Stimulated activated naive CD8-positive, alpha-beta T cell treated with anti-CD3 and anti-CD28 coated beads, Interleukin-15, amount 100 ng/mL, for 72 hours (primary cell): Measurements from ENCODE around the gene ADRA2C.

Experiments used
- ATAC-seq: fragments of 150-1000 bp; cut with Tn5 transposase; 2 replicates; pipeline ENCODE4 v1.10.0; 2021; ENCODE audit warnings: mild to moderate bottlenecking, moderate library complexity
- DNase-seq, 2 donors: peaks; one replicate each; pipeline ENCODE4 v3.0.0; 2021 to 2022
- H3K27ac Mint-ChIP-seq, 2 donors: one replicate each; pipeline ENCODE4 v1.8.0; 2022; ENCODE audit warnings: mild to moderate bottlenecking in 2 of 2, mixed read lengths in 2 of 2, moderate library complexity in 2 of 2
- H3K27me3 Mint-ChIP-seq: one replicate; pipeline ENCODE4 v1.8.0; 2022; ENCODE audit warnings: mixed read lengths
- H3K4me1 Mint-ChIP-seq: one replicate; pipeline ENCODE4 v1.8.0; 2022; ENCODE audit warnings: mild to moderate bottlenecking, mixed read lengths
- H3K4me3 Mint-ChIP-seq, 2 donors: one replicate each; pipeline ENCODE4 v1.8.0; 2022; ENCODE audit warnings: mild to moderate bottlenecking in 2 of 2, mixed read lengths in 2 of 2, moderate library complexity in 1 of 2
- H3K9me3 Mint-ChIP-seq, 2 donors: one replicate each; pipeline ENCODE4 v1.8.0; 2022; ENCODE audit warnings: mixed read lengths in 2 of 2

Gene ADRA2C

GRCh38 chr4:3765271-3766035 lies 732 bp upstream of the ADRA2C start:
- H3K4me1 Mint-ChIP-seq, result peaks cover 14% of the 10 kb centered on the region
- ATAC-seq (peak; percentile 51), DNase-seq (peak in 1 of 2 donors; percentile 17)
- H3K27me3 Mint-ChIP-seq, result peaks cover 60% of the 10 kb centered on the region
- H3K27ac Mint-ChIP-seq, result no peak overlapping the region
- no peak overlapping the region for H3K4me3 Mint-ChIP-seq
- no peaks in the 10 kb centered on the region for H3K9me3 Mint-ChIP-seq

GRCh38 chr4:3766785-3767569 lies 792 bp downstream of the ADRA2C start:
- DNase-seq (peak; percentile 21 to 23), ATAC-seq (no peak)
- Mint-ChIP-seq H3K27ac (no peak overlapping the region), H3K27me3 (peaks cover 75% of the 10 kb centered on the region), H3K4me3 (peak overlapping the region; percentile 55 to 73), H3K9me3 (no peaks in the 10 kb centered on the region), H3K4me1 (peaks cover 14% of the 10 kb centered on the region)

GRCh38 chr4:3767570-3768288 lies 1.5 kb downstream of the ADRA2C start:
- DNase-seq (no peak), ATAC-seq (no peak)
- H3K4me3 Mint-ChIP-seq, result peak overlapping the region; percentile 68 to 71
- peaks cover 14% of the 10 kb centered on the region for H3K4me1 Mint-ChIP-seq
- H3K27me3 Mint-ChIP-seq, result peaks cover 75% of the 10 kb centered on the region
- no peak overlapping the region for H3K27ac Mint-ChIP-seq
- no peaks in the 10 kb centered on the region for H3K9me3 Mint-ChIP-seq

DNA sequence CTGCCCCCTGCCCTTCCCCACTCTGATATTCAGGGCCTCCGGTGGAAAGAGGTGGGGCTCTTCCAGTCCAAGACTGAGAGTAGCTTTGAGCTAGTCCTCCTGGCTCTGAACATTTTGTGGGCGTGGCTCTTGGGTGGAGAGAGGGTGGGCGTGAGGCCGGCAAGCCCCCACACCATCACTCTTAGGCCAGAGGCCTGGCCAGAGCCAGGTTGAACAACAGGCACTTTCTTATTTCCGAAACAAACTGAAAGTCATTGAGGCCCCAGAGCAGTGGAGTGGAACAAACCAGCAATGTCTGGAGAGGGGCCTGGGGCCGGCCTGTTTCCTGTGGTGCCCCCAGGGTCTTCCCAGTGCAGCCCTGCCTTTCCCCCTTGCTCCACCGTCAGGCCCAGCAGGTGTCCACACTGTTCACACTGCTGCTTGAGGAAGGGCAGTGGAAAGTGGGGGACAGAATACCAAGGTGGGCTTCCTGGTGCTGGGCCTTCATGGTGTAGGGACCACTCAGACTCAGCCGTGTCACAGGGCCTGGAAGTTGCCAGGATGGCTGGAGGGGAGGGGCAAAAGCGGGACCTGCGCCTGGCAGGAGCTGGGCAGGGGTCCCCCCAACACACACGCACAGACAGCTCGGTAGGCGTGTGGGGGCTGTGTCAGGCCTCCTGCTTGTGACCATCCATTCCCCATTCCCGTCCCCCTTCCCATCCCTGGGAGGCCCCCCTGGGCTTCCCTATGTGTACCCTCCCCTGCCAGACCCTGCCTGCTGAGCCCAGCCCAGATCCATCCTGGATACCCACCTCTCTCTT lies 2.9 kb downstream of the ADRA2C start:
- ATAC-seq, result no peak
- Mint-ChIP-seq H3K4me3 (no peak overlapping the region), H3K4me1 (peaks cover 8% of the 10 kb centered on the region), H3K9me3 (no peaks in the 10 kb centered on the region), H3K27ac (no peak overlapping the region), H3K27me3 (peaks cover 62% of the 10 kb centered on the region)
- DNase-seq, result no peak

GRCh38 chr4:3769642-3770184 lies 3.5 kb downstream of the ADRA2C start:
- Mint-ChIP-seq H3K4me1 (peaks cover 8% of the 10 kb centered on the region), H3K27me3 (peaks cover 55% of the 10 kb centered on the region), H3K4me3 (no peak overlapping the region), H3K27ac (no peak overlapping the region), H3K9me3 (no peaks in the 10 kb centered on the region)
- DNase-seq (no peak), ATAC-seq (no peak)

DNA sequence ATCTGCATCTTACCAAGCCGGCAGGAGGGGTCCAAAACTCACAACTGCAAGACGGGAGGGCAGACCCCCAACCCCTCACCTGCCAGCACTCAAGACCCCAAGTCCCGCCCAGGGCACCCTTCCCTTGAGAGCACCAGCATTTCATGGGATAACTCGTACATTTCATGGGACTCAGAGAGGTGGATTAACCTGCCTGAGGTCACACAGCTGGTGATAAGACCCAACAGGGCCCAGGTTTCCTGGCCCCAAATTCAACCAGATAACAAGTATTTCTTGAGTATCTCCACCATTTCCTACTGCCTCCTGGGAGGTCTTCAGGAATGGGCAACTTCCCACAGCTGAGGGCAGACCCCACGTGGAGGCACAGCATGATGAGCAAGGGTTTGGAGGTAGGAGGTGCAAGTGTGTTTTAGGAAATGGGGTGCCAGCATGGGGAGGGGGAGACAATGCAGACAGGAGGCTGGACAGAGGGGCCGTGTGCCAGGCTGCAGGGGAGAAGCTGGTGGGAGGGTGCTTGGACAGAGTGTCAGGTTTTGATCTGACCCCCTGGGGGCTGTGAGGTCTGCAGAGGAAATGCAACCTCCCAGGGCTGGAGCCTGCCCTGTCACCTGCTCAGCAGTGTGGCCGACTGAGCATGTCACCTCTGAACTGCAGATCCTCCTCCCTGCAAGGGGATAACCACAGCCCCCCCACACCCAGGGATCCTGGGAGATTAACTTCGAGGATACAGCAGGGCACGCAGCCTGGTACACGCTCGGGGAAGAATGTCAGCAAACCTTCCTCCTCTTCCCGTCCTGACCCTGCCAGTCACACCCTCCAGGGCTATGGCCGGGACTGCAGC lies 4.4 kb downstream of the ADRA2C start:
- Mint-ChIP-seq H3K4me1 (peaks cover 8% of the 10 kb centered on the region), H3K27me3 (peaks cover 53% of the 10 kb centered on the region), H3K4me3 (no peak overlapping the region), H3K9me3 (no peaks in the 10 kb centered on the region), H3K27ac (no peak overlapping the region)
- ATAC-seq, result no peak
- DNase-seq, result no peak

DNA sequence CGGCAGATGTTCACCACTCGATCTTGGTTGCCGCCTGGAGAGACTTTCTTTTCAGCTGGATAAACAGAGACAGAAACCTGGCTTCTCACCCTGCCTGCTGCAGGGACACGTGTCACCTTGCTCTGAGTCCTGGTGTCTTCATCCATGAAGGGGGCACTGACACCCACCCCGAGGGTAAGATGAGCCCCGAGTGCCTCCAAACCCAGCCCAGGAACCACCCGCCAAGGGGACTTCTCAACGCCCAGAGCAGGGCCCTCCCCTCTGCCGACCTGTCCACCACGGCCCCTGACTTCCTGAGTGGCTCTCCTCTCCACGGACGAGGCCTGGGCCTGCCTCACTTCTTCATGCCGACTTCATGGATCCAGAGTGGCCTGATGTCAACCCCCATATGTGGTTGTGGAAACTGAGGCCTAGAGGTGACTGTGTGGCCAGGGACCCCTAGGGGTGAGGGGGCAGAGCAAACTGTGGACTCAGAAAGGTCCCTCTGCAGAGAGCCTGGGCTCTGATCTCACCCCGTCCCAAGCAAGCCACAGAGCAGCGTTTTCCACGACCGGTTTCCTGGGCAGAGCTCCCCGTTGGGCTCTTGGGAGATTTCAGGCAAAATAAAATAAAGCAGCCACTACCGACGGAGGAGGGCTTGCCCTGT lies 5.1 kb downstream of the ADRA2C start:
- DNase-seq (no peak), ATAC-seq (no peak)
- Mint-ChIP-seq H3K27ac (no peak overlapping the region), H3K4me1 (peaks cover 8% of the 10 kb centered on the region), H3K27me3 (peaks cover 53% of the 10 kb centered on the region), H3K9me3 (no peaks in the 10 kb centered on the region), H3K4me3 (no peak overlapping the region)

DNA sequence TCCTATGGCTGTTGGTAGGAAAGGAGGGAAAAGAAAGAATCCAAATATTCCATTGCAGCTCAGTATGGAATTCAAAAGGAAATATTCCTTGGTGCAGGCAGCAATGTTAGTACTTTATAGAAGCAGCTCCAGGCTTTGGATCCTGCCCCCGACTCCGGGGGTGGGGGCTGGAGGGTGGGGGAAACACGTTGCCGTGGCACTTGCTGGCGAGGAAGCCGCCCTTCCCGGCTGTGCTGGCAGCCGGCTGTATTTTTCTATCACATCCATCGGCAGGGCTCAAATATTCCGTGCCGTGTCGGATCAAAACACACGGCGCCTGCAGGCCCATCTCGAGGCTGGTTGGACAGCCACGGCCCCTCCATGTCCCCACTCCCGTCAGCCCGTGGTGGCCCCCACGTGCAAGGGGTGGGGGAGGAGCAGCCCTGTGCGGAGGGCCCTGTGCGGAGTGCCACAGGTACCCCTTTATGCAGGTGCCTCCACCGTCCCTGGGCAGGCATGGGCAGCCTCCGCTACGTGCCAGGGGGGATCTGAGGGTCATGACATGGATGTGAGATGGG lies 5.8 kb downstream of the ADRA2C start:
- peaks cover 46% of the 10 kb centered on the region for H3K27me3 Mint-ChIP-seq
- no peak overlapping the region for H3K27ac Mint-ChIP-seq
- H3K4me1 Mint-ChIP-seq, result peaks cover 4% of the 10 kb centered on the region
- peak; percentile 33 for ATAC-seq
- H3K9me3 Mint-ChIP-seq, result no peaks in the 10 kb centered on the region
- no peak overlapping the region for H3K4me3 Mint-ChIP-seq
- no peak for DNase-seq

- Mint-ChIP-seq H3K4me3 (no peak overlapping the region), H3K4me1 (peaks cover 3% of the 10 kb centered on the region), H3K9me3 (no peaks in the 10 kb centered on the region), H3K27me3 (peaks cover 40% of the 10 kb centered on the region), H3K27ac (no peak overlapping the region)
- DNase-seq (no peak), ATAC-seq (no peak)
Measured at GRCh38 chr4:3772632-3773031, 6.4 kb downstream of the ADRA2C start.

- H3K27me3 Mint-ChIP-seq, result peaks cover 30% of the 10 kb centered on the region
- H3K9me3 Mint-ChIP-seq, result no peaks in the 10 kb centered on the region
- ATAC-seq, result peak; percentile 22
- no peak for DNase-seq
- H3K4me3 Mint-ChIP-seq, result no peak overlapping the region
- no peak overlapping the region for H3K27ac Mint-ChIP-seq
- H3K4me1 Mint-ChIP-seq, result no peaks in the 10 kb centered on the region
Measured at GRCh38 chr4:3773552-3774001, 7.4 kb downstream of the ADRA2C start.

GRCh38 chr4:3774253-3774883 lies 8.2 kb downstream of the ADRA2C start:
- peaks cover 25% of the 10 kb centered on the region for H3K27me3 Mint-ChIP-seq
- no peaks in the 10 kb centered on the region for H3K4me1 Mint-ChIP-seq
- H3K4me3 Mint-ChIP-seq, result no peak overlapping the region
- no peaks in the 10 kb centered on the region for H3K9me3 Mint-ChIP-seq
- DNase-seq, result no peak
- H3K27ac Mint-ChIP-seq, result no peak overlapping the region
- no peak for ATAC-seq

- DNase-seq (no peak), ATAC-seq (no peak)
- Mint-ChIP-seq H3K27ac (no peak overlapping the region), H3K27me3 (peaks cover 19% of the 10 kb centered on the region), H3K4me3 (no peak overlapping the region), H3K4me1 (no peaks in the 10 kb centered on the region), H3K9me3 (no peaks in the 10 kb centered on the region)
Measured at GRCh38 chr4:3775005-3775404, 8.8 kb downstream of the ADRA2C start.

DNA sequence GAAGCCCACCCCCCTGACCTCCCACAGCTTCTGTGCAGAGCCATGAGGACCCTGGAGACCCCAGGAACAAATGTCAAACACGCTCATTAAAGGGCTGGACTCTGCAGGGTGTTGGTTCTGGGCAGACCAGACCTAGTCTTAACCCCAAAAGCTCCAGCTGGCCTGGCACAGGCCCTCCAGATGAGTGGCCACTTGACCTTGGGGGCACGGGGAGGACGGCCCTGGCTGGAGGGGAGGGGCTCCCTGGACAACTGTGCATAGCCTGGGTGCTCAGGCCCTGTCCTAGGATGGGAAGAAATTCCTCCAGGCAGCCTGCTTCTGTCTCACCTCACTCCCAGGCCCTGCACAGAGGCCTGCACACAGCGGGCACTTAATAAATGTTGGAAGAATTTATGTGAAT lies 9.4 kb downstream of the ADRA2C start:
- Mint-ChIP-seq H3K9me3 (no peaks in the 10 kb centered on the region), H3K27ac (no peak overlapping the region), H3K4me1 (no peaks in the 10 kb centered on the region), H3K27me3 (peaks cover 14% of the 10 kb centered on the region), H3K4me3 (no peak overlapping the region)
- DNase-seq (no peak), ATAC-seq (no peak)
